AG09319 (cell line): ENCODE data around the gene DISP3.

Source experiments
- DNase-seq: peaks from one replicate; pipeline ENCODE4 v3.0.0-alpha.2; 2010; ENCODE audit warnings: low read depth; ENCODE audit errors: extremely low read depth
- CTCF ChIP-seq: IDR thresholded peaks from 2 replicates; pipeline ENCODE4 v1.5.1; 2011; ENCODE audit warnings: low read depth, mild to moderate bottlenecking, inconsistent platforms, low read length, moderate library complexity

Gene DISP3

GRCh38 chr1:11449100-11449403, 29.9 kb upstream of the DISP3 start:
- TF ChIP-seq CTCF, result no peak
- DNase-seq, result no peak

DNA sequence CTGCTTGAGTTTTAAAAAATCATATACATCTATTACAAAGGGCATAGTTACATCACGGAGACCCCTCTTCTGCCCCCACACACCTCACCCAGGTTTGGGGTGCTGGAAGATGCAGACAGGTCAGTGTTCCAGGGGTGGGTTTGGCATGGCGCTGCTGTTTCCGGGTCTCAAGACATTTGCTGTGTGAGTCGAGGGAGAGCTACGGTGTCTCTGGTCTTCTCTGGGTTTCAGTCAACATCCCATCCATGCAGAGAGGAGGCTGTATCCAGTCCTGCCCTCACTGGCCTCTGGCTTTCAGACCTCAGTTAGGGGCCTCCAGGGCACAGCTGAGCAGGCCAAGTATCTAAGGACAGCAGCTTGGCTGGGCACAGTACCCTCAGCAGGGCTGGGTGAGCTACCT, 28.6 kb upstream of the DISP3 start:
- no peak for TF ChIP-seq CTCF
- no peak for DNase-seq

- no peak for DNase-seq
- TF ChIP-seq CTCF, result no peak
These were observed 25.0 kb upstream of the DISP3 start for GRCh38 chr1:11453742-11454491.

DNA sequence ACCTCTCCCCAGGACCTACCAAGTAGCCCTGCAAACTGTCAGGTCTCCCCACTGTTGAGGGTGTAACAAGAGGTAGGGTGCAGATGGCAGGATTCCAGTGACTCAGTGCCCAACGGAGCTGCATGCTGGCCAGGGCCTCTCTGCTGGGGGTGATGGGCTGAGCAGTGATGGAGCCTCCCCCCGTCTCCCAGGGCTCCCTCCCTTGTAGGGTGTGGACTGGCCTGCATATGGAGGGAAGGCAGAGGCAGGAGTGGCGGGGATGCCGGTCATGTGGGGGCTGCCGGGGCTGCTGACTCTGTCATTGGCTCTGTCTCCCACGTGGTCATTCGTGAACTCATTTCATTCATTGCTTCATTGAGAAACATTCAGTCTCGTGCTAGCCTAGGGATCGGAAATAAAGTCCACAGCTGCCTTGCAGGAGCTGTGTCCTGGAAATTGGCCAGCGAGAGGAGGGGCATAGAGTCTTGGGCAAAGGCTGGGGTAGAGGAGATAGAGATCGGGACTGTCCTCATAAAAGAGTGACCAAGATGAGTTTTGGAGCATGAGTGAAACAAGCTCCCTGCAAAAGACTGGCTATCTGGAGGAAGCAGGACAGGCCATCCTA, 22.9 kb upstream of the DISP3 start:
- DNase-seq, result no peak
- TF ChIP-seq CTCF, result no peak

- TF ChIP-seq CTCF, result no peak
- DNase-seq, result no peak
These were observed 22.0 kb upstream of the DISP3 start for GRCh38 chr1:11456965-11457364.

- no peak for DNase-seq
- TF ChIP-seq CTCF, result no peak
These were observed 20.1 kb upstream of the DISP3 start for GRCh38 chr1:11458811-11459275.

DNA sequence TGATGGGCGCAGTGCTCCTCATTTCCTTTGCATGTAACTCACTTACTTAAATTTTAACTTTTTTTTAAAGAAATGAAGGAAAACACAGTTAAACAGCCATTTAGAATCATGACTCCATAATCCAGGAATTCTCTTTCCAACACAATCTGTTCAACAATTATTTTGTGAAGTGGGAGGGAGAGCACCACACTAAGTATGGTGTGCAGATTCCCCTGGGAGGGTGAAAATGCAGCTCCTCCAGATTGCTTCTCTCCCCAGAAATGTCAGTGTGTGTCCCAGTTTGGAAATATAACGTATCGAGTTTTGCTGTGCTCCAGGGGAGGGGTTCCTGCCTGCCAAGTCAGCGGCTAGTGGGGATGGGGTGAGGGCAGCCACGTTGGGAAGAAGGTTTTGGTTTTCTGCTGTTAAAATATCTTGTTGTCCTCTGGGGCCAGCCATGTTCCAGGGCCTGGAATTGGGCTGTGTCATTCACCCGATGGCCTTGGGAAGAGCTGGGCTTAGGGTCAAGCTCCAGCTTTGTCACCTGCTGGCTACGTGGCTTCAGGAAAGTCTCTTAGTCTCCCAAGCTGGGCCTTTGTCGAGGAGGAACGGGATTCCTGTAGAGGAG, 17.3 kb upstream of the DISP3 start:
- TF ChIP-seq CTCF, result no peak
- DNase-seq, result no peak
